HG03558 (cell line): ENCODE measurements around the gene KLHL11.

Source experiments
- ATAC-seq: cut with Tn5 transposase; IDR thresholded peaks from one replicate; pipeline ENCODE4 v1.9.1; 2021; ENCODE audit warnings: moderate number of reproducible peaks; ENCODE audit not compliant: unreplicated experiment; ENCODE audit errors: extremely low read depth

The KLHL11 gene

DNA sequence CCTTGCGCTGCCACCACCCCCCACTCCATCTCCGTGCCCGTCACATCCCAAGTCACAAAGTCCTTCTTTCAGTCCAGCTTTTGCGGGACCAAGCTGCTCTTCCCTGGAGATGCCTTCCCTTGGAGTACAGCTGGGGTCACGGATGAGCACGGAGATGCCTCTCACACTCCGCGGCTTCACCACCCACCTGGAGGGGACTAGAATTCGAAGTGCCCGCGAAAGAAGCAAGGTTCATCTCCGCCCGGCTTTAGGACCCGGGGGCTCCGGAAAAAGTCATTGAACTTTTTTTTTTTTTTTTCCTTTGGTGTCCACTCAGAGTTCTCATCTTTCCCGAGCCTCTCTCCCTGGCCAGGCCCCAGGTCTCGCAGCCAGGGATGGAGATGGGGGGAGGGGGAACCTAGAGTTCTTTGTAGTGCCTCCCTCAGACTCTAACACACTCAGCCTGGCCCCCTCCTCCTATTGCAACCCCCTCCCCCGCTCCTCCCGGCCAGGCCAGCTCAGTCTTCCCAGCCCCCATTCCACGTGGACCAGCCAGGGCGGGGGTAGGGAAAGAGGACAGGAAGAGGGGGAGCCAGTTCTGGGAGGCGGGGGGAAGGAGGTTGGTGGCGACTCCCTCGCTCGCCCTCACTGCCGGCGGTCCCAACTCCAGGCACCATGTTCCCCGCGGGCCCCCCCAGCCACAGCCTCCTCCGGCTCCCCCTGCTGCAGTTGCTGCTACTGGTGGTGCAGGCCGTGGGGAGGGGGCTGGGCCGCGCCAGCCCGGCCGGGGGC is 52.7 kb downstream of the KLHL11 start, which contains the start of gene FKBP10:
TSS of gene FKBP10 (plus strand) at position 624 of the 771 bp plus-strand sequence. CDS start at position 655, 31 bp downstream.
- no peak for ATAC-seq

DNA sequence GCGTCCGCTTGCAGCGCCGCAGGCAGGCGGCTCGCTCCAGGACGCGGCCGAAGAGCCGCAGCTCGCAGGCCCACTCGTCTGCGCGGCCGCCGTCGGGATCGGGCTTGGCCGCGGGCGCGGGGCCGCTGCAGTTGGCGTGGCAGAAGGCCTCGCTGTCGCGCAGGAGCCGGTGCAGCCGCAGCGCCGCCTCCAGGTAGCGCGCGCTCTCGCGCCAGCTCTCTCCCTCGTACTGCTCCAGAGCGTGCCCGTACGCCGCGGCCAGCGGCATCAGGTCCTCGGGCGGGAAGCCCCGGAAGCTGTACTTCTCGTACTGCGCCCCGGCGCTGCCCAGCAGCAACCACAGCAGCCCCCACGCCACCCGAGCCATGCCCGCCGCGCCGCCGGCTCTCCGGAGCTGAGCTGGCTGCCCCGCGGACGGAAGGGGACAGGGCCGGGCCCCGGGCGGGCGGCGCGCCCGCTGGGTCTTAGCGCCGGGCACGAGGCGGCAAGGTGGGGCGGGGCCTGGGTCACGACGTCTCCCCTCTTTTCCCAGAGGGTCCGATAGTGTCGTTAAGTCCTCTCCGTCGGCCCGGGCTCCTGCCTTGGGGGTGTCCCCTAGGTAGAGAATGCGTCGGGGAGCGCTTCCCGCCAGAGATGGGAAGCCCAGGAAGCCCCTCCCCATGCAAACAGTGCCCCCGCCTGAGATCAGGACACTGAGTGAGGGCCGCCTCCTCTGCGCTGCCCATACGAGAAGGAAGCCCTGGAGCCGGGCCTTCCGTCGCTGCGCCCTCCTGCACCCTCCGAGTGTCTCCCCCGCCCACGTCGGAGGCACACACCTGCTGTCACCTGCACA is 53.5 kb downstream of the KLHL11 start, which contains the start of gene P3H4:
TSS of gene P3H4 (minus strand) at position 401 of the 832 bp plus-strand sequence. CDS start at position 367, 34 bp downstream.
- no peak for ATAC-seq

DNA sequence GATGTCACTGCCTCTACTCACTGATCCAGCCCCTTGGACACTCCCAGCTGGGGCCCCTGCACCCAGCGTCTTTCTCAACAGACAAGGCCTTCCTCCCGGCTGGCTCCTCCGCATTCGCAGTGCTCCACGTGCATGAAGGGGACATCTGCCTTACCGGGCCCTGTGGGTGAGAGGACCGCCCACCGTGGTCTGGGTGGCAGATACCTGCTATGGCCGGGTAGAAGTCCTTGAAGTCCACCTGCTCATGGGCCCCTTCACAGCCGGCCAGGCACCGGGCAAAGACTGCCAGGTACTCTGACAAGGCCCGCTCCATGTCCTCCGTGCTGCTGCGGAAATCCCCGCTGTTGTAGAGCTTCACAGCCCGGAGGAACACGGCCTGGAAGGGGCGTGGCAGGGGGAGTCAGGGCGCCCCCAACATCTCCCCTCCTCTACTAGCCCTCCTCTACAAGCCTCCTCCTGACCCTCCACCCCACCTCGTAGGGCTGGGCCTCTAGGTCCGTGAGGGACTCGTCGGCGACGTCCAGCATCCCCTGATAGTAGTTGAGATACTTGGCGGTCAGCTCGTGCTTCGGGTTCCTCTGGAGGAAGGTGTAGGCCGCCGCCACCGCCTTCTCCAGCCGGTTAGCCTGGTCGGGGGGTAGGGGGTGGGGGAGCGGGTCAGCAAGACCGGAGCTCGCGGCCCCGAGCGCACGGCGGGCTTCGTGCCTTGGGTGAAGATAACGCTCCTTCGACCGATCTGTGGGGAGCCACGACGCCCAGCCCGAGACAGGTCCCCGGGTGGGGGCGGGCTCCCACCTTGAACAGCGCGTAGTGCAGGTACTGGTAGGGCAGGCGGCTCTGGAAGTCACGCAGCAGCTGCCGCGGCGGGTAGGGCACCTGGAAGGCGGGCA is 54.3 kb downstream of the KLHL11 start:
- ATAC-seq, result no peak

DNA sequence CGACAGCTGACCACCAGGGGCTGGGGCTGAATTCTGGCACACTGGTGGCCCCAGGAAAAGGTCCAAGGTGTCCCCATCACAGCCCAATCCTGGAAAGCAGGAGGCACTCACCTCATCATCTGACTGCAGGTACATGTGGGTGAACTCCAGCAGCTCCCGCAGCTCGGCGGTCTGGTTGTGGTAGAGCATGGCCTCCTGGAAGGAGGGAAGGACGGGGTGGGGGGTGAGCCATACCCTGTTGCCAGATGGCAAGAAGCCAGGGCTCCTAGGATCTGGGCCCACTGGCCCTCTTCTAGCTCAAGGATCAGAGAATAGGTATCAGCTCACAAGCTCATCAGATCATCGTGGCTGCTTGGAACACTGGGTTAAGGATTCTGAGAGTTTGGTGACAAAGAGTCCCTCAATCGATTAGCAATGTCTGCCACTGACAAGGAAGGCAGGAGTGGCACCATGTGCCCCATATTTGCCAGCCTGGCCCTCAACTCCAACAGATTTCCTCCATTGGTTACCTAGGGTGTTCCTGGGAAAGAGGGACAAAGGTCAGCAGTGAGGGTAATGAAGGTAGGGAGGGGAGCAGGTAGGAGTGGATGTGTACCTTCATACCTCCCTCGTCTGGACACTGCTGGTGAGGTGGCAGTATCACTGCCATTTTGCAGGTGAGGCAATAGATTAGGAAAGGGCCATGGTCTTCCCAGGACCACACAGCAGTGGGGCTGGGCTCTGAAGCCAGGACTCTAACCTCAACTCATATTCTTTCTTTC is 58.4 kb downstream of the KLHL11 start:
- ATAC-seq, result no peak
